GM12872 (cell line): Measurements from ENCODE around the gene MYL1.

Experiments used
- TF ChIP-seq, protein P1 (sequence below): IDR thresholded peaks from 3 replicates; pipeline ENCODE4 v1.5.1; 2011; ENCODE audit warnings: low read depth, mild to moderate bottlenecking, low read length, moderate library complexity; ENCODE audit not compliant: insufficient read depth

The MYL1 gene

DNA sequence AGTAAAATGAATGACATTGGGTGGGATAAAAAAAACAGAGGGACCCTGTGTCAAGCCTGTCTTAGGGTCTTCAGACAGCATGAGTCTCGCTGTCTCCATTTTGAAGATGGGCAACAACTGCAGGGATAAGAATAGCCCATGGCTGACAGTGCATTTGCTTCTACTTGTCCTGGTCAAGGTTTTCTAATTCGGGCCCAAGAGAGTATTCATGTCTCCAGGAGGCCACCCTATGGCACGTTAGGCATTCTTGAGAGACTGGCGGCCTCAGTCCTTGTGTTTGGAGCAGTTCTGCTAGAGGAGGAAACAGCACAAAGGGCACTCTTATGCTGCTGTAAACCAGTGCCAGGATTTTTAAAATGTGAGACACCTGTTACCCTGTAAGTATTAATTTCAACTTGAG lies 9.5 kb upstream of the MYL1 start:
- TF ChIP-seq, protein P1, sequence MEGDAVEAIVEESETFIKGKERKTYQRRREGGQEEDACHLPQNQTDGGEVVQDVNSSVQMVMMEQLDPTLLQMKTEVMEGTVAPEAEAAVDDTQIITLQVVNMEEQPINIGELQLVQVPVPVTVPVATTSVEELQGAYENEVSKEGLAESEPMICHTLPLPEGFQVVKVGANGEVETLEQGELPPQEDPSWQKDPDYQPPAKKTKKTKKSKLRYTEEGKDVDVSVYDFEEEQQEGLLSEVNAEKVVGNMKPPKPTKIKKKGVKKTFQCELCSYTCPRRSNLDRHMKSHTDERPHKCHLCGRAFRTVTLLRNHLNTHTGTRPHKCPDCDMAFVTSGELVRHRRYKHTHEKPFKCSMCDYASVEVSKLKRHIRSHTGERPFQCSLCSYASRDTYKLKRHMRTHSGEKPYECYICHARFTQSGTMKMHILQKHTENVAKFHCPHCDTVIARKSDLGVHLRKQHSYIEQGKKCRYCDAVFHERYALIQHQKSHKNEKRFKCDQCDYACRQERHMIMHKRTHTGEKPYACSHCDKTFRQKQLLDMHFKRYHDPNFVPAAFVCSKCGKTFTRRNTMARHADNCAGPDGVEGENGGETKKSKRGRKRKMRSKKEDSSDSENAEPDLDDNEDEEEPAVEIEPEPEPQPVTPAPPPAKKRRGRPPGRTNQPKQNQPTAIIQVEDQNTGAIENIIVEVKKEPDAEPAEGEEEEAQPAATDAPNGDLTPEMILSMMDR, result no peak

DNA sequence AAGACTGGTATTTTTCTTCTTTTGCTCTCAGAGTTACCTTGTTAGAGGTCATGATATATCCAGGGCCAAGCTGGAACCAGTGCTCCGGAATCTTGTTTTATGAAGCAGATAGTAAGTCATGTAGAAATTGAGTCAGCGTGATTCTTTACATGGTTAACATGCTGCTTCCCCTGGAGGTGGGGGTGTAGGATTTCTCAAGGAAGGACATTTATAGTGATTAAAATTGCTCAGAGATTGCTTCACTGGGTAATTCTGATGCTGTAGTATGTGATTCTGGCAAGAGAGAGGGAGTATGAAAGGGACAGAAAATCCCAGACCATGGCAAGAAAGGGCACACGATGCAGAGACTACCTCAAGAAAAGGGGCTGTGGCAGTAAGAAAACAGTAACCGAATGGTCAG lies 8.0 kb upstream of the MYL1 start:
- TF ChIP-seq, protein P1, result no peak

DNA sequence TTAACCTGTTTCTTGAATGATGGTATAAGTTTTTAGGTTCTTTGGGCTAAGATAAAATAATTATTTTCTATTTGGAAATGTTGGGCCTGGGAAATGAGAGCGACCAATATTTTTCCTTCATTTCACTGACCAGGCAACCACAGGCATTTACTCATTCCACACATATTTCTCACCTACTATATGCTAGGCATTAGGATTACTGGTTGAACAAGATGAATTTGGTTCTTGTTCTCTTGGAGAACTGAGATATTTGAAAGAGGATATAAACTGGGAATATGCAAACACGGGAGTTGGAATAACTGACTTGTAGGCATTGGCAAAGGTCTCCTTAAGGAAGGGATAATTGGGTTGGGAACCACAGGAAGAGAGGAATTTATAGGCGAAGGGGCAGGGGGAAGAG lies 3.9 kb upstream of the MYL1 start:
- TF ChIP-seq, protein P1, result no peak

DNA sequence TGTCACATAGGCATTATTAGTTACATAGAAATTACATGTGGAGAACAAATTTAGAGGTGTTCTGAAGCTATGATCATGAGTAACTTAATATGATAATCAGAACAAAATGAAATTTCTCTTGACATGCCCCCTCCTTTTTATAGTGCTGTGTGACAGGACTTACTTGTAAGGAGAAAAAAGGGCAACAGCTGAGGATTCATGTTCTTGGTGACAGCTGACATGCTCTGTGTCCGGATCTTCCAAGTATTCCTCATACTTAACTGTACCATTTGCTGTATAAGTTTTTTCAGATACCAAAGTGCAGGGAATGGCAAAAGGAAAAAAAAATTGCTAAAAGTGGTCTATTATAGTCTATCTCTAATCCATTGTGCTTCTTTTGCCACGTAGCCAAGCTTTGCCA lies 3.5 kb upstream of the MYL1 start:
- TF ChIP-seq, protein P1, result no peak

DNA sequence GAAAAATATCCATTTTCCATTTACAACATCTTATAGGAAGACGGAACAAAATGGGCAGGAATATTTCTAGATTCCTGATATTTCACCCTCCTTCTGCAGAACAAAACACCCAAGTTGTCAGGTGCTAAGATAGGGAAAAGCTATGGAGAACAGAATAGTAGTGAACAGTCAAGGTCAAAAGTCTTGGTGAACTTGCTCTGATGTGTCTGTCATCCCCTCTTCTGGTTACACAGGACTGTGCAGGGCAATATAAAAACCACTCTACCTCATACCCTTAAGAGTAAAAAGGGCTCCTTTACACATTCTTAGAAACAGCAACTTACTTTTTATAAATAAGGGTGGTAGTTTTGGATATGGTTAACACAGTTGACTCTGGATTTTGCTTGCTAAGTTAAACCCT lies 4.4 kb downstream of the MYL1 start:
- TF ChIP-seq, protein P1, result no peak

DNA sequence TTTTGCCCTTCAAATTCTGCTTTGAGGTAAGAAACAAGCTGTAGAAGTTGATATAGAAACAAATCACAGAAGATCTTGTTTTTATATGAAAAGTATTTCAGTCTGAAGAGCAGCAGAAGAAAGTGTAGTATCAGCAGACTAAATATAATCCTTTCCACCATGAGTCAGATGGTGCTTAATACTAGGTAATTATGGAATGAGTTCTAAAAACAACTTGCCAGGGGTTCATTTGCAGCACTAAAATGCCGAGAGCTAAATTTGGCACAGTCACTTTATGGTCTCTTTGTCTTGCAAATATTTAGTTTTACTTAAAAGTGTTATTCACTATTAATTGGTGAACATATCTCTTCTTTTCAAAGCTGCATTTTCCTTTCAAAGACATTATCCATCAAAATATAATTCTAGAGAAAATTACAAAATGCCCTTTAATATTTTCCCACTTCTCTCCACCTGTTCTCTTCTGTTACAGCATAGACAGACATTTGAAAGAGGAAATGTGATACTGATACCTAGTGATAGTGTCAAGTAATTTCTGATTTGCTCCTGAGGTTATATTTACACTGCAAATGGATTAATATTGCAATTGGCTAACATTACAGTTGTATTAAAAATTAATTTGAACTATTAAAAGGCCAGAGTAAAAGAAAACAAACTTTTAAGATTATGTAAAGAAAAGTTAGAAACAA lies 5.3 kb downstream of the MYL1 start:
- TF ChIP-seq, protein P1, result no peak

DNA sequence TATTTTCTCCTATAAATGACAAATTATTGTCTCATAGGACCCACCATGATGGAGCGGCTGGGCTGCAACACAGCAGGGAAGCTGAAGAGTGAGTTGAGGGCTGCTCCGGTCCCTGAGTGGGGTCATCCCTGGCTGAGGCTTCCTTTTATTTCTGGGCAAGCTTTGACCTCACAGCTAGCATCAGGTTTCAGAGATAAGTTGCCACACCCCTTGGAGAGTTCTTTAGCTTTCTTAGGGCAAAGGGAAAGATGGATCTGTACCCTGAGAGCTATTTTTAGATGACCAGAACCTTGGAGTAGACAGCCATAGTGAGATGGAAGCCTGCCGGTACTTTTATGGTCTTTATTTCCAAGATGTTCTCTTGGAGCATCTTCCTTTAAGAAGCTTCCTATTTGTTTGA lies 11.5 kb downstream of the MYL1 start:
- TF ChIP-seq, protein P1, result no peak
